ENCODE measurements around the gene PDZRN3.

Gene PDZRN3

DNA sequence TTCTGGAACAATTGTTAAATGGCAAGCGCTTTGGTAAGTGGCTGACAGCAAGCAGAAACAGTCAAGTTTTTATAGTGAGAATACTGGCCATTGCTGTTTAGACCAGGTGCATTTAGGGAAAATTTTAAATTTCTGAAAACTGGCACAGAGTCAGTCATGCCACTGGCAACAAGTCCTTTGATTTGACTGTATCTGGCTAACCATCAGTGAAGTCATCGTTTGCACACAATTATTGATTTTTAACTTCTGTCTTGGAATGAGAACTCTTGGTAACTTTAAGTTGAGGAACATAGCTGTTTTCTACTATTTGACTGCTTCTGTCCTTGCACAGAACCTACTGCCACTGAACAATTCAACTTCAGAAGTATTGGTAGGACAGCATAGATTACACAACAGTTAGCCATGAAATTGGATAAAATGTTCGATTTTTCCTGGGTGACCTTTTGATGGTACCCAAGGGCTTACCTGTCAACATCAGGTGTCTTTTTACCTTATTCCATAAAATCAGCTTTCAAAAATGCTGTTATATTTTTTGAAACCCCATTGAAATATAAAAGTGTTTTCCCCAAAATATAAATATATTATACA is 225.0 kb downstream of the PDZRN3 start:
- no peaks in the 10 kb centered on the region for H3K27me3 ChIP-seq (ENCODE audit: insufficient read depth, poor library complexity, severe bottlenecking)
- TF ChIP-seq, protein P1, sequence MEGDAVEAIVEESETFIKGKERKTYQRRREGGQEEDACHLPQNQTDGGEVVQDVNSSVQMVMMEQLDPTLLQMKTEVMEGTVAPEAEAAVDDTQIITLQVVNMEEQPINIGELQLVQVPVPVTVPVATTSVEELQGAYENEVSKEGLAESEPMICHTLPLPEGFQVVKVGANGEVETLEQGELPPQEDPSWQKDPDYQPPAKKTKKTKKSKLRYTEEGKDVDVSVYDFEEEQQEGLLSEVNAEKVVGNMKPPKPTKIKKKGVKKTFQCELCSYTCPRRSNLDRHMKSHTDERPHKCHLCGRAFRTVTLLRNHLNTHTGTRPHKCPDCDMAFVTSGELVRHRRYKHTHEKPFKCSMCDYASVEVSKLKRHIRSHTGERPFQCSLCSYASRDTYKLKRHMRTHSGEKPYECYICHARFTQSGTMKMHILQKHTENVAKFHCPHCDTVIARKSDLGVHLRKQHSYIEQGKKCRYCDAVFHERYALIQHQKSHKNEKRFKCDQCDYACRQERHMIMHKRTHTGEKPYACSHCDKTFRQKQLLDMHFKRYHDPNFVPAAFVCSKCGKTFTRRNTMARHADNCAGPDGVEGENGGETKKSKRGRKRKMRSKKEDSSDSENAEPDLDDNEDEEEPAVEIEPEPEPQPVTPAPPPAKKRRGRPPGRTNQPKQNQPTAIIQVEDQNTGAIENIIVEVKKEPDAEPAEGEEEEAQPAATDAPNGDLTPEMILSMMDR (IDR thresholded peaks at IDR 0.05; ENCODE audit: poor library complexity, severe bottlenecking) = no peak
- no peaks in the 10 kb centered on the region for H3K4me1 ChIP-seq (ENCODE audit: insufficient read depth, poor library complexity, severe bottlenecking)
- ATAC-seq (ENCODE audit: low read depth) (no peak), DNase-seq (ENCODE audit: low spot score) (no peak)
- no peaks in the 10 kb centered on the region for H3K9me3 ChIP-seq (ENCODE audit: severe bottlenecking)
- H3K36me3 ChIP-seq (ENCODE audit: low read depth) = no peaks in the 10 kb centered on the region
- no peak overlapping the region for H3K4me3 ChIP-seq (ENCODE audit: severe bottlenecking)
- H3K27ac ChIP-seq (ENCODE audit: poor library complexity, severe bottlenecking) = no peak overlapping the region

DNA sequence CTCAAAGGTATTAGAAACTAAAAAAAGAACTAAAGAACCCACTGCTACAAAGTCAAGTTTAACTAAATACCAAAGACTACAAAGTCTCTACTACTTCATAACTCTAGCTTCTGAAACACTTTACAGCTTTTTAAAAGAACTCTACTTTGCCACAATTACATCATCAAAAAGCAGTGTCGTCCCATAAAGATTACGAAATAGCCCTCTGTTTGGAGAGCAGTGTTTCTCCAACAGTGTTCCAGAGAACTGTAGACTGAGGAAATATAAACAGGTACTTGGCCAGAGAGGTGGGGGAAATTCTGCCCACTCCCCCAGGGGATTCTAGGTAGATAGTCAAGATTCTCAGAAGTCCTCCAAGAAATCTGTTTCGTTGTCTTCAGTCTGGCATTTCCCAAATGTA is 225.6 kb downstream of the PDZRN3 start:
- no peaks in the 10 kb centered on the region for H3K36me3 ChIP-seq (ENCODE audit: low read depth)
- H3K9me3 ChIP-seq (ENCODE audit: severe bottlenecking) = no peaks in the 10 kb centered on the region
- DNase-seq (ENCODE audit: low spot score) (no peak), ATAC-seq (ENCODE audit: low read depth) (no peak)
- H3K27ac ChIP-seq (ENCODE audit: poor library complexity, severe bottlenecking) = no peak overlapping the region
- no peak overlapping the region for H3K4me3 ChIP-seq (ENCODE audit: severe bottlenecking)
- TF ChIP-seq, protein P1 (IDR thresholded peaks at IDR 0.05; ENCODE audit: poor library complexity, severe bottlenecking) = no peak
- H3K4me1 ChIP-seq (ENCODE audit: insufficient read depth, poor library complexity, severe bottlenecking) = no peaks in the 10 kb centered on the region
- no peaks in the 10 kb centered on the region for H3K27me3 ChIP-seq (ENCODE audit: insufficient read depth, poor library complexity, severe bottlenecking)

DNA sequence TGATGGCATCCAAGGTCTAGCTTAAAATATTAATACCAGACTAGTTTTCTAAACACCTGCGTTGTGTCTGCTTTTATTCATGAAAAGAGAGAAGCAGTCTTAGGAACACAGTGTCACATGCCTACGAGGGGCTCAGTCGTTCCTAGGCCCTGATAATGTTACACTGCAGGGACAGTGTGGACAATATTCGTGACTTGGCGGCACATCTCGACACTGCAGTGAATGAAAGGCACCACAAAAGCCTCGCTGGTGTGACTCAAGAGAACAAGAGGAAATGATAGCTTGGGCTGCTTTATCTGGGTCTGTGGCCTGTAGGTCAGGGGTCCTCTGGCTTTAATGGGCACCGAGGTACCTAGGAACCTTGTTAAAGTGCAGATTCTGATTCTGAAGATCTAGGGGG is 226.7 kb downstream of the PDZRN3 start:
- TF ChIP-seq, protein P1 (IDR thresholded peaks at IDR 0.05; ENCODE audit: poor library complexity, severe bottlenecking) = no peak
- no peaks in the 10 kb centered on the region for H3K27me3 ChIP-seq (ENCODE audit: insufficient read depth, poor library complexity, severe bottlenecking)
- ATAC-seq (ENCODE audit: low read depth) (no peak), DNase-seq (ENCODE audit: low spot score) (no peak)
- no peak overlapping the region for H3K4me3 ChIP-seq (ENCODE audit: severe bottlenecking)
- no peaks in the 10 kb centered on the region for H3K9me3 ChIP-seq (ENCODE audit: severe bottlenecking)
- H3K4me1 ChIP-seq (ENCODE audit: insufficient read depth, poor library complexity, severe bottlenecking) = no peaks in the 10 kb centered on the region
- no peaks in the 10 kb centered on the region for H3K36me3 ChIP-seq (ENCODE audit: low read depth)
- H3K27ac ChIP-seq (ENCODE audit: poor library complexity, severe bottlenecking) = no peak overlapping the region

DNA sequence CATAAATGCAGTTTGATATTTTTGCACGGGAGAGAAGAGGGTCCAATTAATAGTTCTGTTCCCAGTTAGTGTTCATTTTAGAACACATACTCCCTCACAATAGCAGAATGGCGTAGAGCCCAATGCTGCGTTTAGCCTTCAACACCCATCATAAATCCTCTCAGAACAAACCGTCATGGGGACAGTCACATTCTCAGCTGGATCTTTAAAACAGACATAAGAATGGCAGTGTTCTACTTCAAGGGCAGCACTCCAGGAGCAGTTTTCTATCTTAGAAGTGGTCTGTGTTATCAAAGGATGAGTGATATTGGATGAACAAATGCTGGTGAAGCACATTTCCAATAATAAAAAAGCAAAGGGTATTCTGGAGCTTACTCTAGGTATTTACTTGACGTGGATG is 230.5 kb downstream of the PDZRN3 start:
- ATAC-seq (ENCODE audit: low read depth) = no peak
- H3K4me3 ChIP-seq (ENCODE audit: severe bottlenecking) = no peak overlapping the region
- no peaks in the 10 kb centered on the region for H3K4me1 ChIP-seq (ENCODE audit: insufficient read depth, poor library complexity, severe bottlenecking)

DNA sequence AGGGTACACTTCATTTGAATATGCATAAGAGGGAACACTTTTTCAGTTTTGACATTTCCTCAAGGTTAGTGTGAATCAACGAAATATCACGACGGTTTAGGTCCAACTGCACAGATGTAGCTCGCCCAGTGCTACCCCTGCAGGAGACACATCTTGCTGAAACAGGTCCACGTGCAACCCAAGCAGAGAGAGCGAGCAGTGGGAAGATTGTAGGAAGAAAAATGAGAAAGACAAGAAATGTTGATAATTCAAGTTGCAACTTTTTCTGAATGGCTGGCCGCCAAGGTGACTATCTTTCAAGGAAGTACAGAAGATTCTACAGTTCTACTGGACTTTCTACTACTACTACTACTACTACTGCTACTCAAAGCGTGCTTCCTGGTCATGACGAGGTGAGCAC is 231.7 kb downstream of the PDZRN3 start:
- DNase-seq (ENCODE audit: low spot score) (no peak), ATAC-seq (ENCODE audit: low read depth) (no peak)
- no peaks in the 10 kb centered on the region for H3K4me1 ChIP-seq (ENCODE audit: insufficient read depth, poor library complexity, severe bottlenecking)
- TF ChIP-seq, protein P1 (IDR thresholded peaks at IDR 0.05; ENCODE audit: poor library complexity, severe bottlenecking) = no peak
- no peak overlapping the region for H3K4me3 ChIP-seq (ENCODE audit: severe bottlenecking)
- H3K9me3 ChIP-seq (ENCODE audit: severe bottlenecking) = no peaks in the 10 kb centered on the region
- no peak overlapping the region for H3K27ac ChIP-seq (ENCODE audit: poor library complexity, severe bottlenecking)
- H3K27me3 ChIP-seq (ENCODE audit: insufficient read depth, poor library complexity, severe bottlenecking) = no peaks in the 10 kb centered on the region
- H3K36me3 ChIP-seq (ENCODE audit: low read depth) = no peaks in the 10 kb centered on the region

More for the DNA sequence above, 230.5 kb downstream of the PDZRN3 start:
- no peak overlapping the region for H3K27ac ChIP-seq (ENCODE audit: poor library complexity, severe bottlenecking)
- TF ChIP-seq, protein P1 (IDR thresholded peaks at IDR 0.05; ENCODE audit: poor library complexity, severe bottlenecking) = no peak
- H3K36me3 ChIP-seq (ENCODE audit: low read depth) = no peaks in the 10 kb centered on the region
- DNase-seq (ENCODE audit: low spot score) = no peak
- H3K27me3 ChIP-seq (ENCODE audit: insufficient read depth, poor library complexity, severe bottlenecking) = no peaks in the 10 kb centered on the region
- H3K9me3 ChIP-seq (ENCODE audit: severe bottlenecking) = no peaks in the 10 kb centered on the region
